ENCODE data around the gene PROB1. TPM values are rescaled to one million over a fixed set of nuclear protein-coding genes. Genes with fewer than 3 reads are reported as not detected.

Gene PROB1
- total RNA-seq, 1 donor from 2014 or later: 0.86 TPM

DNA sequence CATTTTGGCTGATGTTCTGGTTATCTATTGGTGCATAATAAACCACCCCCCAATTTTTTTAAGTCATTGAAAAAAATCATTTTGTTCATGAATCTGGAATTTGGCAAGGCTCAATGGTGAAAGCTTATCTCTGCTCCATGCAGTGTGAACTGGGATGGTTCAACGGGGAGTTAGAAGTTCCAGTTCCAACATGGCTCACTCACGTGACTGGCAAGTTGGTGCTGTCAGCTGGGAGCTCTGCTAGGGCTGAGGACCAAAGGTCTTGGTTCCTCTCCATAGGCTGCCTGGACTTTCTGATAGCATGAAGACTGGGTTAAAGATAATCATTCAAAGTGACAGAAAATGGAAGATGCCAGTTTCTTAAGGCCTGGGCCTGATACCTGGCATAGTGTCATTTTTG, 12.1 kb upstream of the PROB1 start:
- Histone ChIP-seq H3K9me3 (no peaks in the 10 kb centered on the region), H3K27me3 (ENCODE audit: low read depth) (no peaks in the 10 kb centered on the region), H3K4me3 (no peak overlapping the region), H3K27ac (no peak overlapping the region), H3K4me1 (peaks cover 19% of the 10 kb centered on the region), H3K36me3 (no peaks in the 10 kb centered on the region)
- intact Hi-C loops (cut with DNase I): no loop called here
- TF ChIP-seq, protein P1, sequence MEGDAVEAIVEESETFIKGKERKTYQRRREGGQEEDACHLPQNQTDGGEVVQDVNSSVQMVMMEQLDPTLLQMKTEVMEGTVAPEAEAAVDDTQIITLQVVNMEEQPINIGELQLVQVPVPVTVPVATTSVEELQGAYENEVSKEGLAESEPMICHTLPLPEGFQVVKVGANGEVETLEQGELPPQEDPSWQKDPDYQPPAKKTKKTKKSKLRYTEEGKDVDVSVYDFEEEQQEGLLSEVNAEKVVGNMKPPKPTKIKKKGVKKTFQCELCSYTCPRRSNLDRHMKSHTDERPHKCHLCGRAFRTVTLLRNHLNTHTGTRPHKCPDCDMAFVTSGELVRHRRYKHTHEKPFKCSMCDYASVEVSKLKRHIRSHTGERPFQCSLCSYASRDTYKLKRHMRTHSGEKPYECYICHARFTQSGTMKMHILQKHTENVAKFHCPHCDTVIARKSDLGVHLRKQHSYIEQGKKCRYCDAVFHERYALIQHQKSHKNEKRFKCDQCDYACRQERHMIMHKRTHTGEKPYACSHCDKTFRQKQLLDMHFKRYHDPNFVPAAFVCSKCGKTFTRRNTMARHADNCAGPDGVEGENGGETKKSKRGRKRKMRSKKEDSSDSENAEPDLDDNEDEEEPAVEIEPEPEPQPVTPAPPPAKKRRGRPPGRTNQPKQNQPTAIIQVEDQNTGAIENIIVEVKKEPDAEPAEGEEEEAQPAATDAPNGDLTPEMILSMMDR (IDR thresholded peaks at IDR 0.05): no peak
- DNase-seq: no peak
- ATAC-seq: no peak

DNA sequence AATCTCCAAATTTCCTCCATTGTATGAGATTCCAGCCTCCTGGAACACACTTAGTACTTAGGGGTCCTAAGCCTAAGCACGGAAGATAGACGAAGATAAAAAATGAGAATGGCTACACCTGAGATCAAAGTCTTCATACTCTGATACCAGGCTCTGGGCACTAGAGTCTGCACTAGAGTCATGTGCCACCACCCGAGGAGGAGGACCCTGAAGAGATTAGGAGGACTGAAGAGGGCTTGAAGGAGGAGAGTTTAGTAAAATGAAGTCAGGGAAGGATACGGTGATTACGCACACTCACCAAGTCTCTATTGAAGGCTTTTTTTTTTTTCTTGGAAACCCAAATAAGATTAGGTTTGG, 9.6 kb upstream of the PROB1 start:
- TF ChIP-seq, protein P1 (IDR thresholded peaks at IDR 0.05): no peak
- Histone ChIP-seq H3K27ac (peak overlapping the region; percentile 90), H3K27me3 (ENCODE audit: low read depth) (no peaks in the 10 kb centered on the region), H3K4me1 (peaks cover 19% of the 10 kb centered on the region), H3K9me3 (no peaks in the 10 kb centered on the region), H3K4me3 (peak overlapping the region; percentile 61), H3K36me3 (no peaks in the 10 kb centered on the region)
- intact Hi-C loops (cut with DNase I): no loop called here
- no peak for ATAC-seq
- DNase-seq: no peak

DNA sequence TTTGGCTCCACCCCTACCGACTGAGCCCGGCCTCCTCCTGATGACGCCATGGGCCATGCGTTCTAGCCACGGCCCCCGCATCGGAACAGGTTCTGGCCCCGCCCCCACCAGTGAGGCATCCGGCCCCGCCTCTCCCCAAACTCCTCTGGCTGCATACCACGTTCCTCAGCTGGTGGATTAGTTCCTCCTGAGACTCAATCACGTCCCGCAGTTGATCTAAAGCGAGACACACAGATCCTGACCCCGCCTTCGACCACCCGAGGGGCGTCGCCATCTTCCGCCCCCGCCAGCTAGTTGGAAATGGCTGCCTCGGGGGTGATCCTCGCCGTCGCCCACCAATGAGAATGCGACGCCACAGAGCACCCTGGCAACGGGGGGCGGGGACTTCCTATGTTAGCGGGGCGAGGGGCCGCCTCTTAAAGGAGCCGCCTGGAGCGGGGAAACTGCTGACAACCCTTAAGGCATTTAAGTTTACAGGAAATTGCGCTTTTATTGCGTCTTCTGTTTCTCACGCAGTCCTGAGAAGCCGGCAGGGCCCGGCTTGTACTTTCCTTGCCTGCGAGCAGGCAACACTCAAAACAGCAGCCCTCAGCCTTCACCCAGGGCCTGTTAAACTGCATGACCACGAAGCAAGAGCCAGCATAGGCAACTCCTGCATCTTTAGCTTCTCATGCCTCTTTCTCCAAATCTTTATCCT, 9.0 kb upstream of the PROB1 start, which contains the start of gene SPATA24:
Gene SPATA24 (minus strand): TSS at position 303 of the 697 bp plus-strand sequence. CDS start 29 bp downstream, at position 274.
- H3K36me3 ChIP-seq: no peaks in the 10 kb centered on the region

DNA sequence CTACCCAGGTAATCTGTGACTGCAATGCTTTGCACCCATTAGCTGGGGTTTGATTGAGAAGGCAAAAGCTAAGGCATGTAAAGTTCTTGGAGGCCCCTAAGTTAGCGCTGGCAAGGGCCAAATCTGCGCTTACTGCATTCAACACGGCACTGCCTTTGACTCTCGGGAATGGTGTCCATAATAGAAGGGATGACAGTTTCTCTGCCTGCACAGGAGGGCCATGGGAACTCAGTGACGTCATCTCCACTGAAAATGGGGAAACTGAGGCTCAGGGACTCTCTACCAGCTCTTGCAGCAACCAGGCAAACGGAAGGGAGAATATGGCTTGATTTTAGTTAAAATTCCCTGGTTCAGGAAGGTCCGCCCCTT, 8.5 kb upstream of the PROB1 start:
- Histone ChIP-seq H3K36me3 (no peaks in the 10 kb centered on the region), H3K4me3 (peak overlapping the region; percentile 61), H3K27me3 (ENCODE audit: low read depth) (no peaks in the 10 kb centered on the region), H3K4me1 (peaks cover 19% of the 10 kb centered on the region), H3K9me3 (no peaks in the 10 kb centered on the region), H3K27ac (peak overlapping the region; percentile 90)
- TF ChIP-seq, protein P1 (IDR thresholded peaks at IDR 0.05): no peak
- ATAC-seq (peak; percentile 3 to 4), DNase-seq (no peak)
- intact Hi-C loops (cut with DNase I): no loop called here

More for the DNA sequence above, 9.0 kb upstream of the PROB1 start, which contains the start of gene SPATA24:
- DNase-seq: peak; percentile 98
- Histone ChIP-seq H3K4me3 (peak within 1 kb of the TSS; percentile 61), H3K9me3 (no peaks in the 10 kb centered on the region), H3K4me1 (peaks cover 19% of the 10 kb centered on the region), H3K27me3 (ENCODE audit: low read depth) (no peaks in the 10 kb centered on the region), H3K27ac (peak within 1 kb of the TSS; percentile 90)
- ATAC-seq: peak; percentile 97 to 98
- intact Hi-C loops (cut with DNase I): no loop called here
- TF ChIP-seq, protein P1 (IDR thresholded peaks at IDR 0.05): no peak

DNA sequence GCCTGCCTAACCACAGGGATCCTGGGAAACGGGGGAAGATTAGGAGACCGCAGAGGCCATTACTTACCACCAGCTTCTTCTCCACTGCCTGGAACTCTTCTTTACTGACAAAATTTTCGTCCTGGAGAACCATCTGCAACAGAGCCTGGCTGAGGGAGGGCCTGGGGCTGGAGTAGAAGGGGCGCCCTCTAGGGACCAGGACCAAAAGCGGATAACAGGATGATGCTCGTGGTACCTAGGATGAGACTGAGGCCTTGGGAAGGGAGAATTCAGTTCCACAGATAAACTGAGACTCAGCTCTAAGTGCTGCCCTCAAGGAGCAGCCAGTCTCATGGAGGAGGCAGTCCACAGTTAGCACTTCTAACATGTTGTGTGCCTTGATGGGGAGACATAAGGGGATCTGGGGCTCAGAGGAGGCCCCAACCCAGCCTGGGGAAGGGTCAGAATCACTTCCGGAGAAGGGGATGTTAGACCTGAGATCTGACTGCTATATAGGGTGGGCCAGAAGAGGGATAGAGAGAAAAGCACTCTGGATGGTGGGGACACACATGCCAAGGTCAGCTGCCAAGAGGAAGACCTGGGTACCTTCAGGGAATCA, 7.8 kb upstream of the PROB1 start:
- intact Hi-C loops (cut with DNase I): no loop called here
- no peak for ATAC-seq

More for the DNA sequence above, 7.8 kb upstream of the PROB1 start:
- TF ChIP-seq, protein P1 (IDR thresholded peaks at IDR 0.05): peak; percentile 43
- DNase-seq: no peak
- H3K27me3 ChIP-seq (ENCODE audit: low read depth): no peaks in the 10 kb centered on the region
- peak overlapping the region; percentile 61 for H3K4me3 ChIP-seq
- no peaks in the 10 kb centered on the region for H3K36me3 ChIP-seq
- H3K27ac ChIP-seq: no peak overlapping the region
- no peaks in the 10 kb centered on the region for H3K9me3 ChIP-seq
- H3K4me1 ChIP-seq: peaks cover 19% of the 10 kb centered on the region
